LNCAP (cell line): ENCODE measurements around the gene FAM78A.

Source experiments
- CTCF ChIP-seq: fragments of 450-650 bp; IDR thresholded peaks from 2 replicates; pipeline ENCODE4 v1.5.1; 2017; ENCODE audit warnings: mild to moderate bottlenecking

FAM78A gene

GRCh38 chr9:131299346-131299960 is 23.1 kb upstream of the FAM78A start:
- TF ChIP-seq CTCF, result no peak

- TF ChIP-seq CTCF, result no peak
Measured at GRCh38 chr9:131298816-131299215, 22.5 kb upstream of the FAM78A start.

GRCh38 chr9:131298341-131298740 is 22.0 kb upstream of the FAM78A start:
- TF ChIP-seq CTCF, result no peak

GRCh38 chr9:131297903-131298302 is 21.6 kb upstream of the FAM78A start:
- TF ChIP-seq CTCF, result no peak

- TF ChIP-seq CTCF, result no peak
Measured at GRCh38 chr9:131296906-131297500, 20.7 kb upstream of the FAM78A start.

- TF ChIP-seq CTCF, result no peak
Measured at GRCh38 chr9:131296460-131296859, 20.1 kb upstream of the FAM78A start.

GRCh38 chr9:131292937-131293336 is 16.6 kb upstream of the FAM78A start:
- TF ChIP-seq CTCF, result no peak

GRCh38 chr9:131291795-131292315 is 15.5 kb upstream of the FAM78A start:
- TF ChIP-seq CTCF, result no peak
